Activated CD8-positive, alpha-beta T cell treated with anti-CD3 and anti-CD28 coated beads for 36 hours (primary cell): ENCODE results near the gene CDK16. TPM values are rescaled to one million over a fixed set of nuclear protein-coding genes. Genes with fewer than 3 reads are reported as not detected.

Experiments used
- ATAC-seq: fragments of 200-7000 bp; cut with Tn5 transposase; one replicate; pipeline ENCODE4 v1.10.0; 2021; ENCODE audit warnings: mild to moderate bottlenecking, moderate library complexity
- CTCF ChIA-PET: fragments of 350-600 bp; sonication (Branson Sonifier 250); formaldehyde crosslinking; loops from one replicate; lab custom pipeline; 2021; ENCODE audit warnings: antibody characterized with exemption; lab: Charles Lee
- POLR2A ChIA-PET: fragments of 350-600 bp; sonication (Branson Sonifier 250); formaldehyde crosslinking; loops from one replicate; lab custom pipeline; 2021; ENCODE audit warnings: antibody characterized with exemption; lab: Charles Lee
- DNase-seq: peaks from one replicate; pipeline ENCODE4 v3.0.0-alpha.2; 2020
- H3K27ac Mint-ChIP-seq: one replicate; pipeline ENCODE4 v1.8.0; 2021; ENCODE audit warnings: mild to moderate bottlenecking, mixed read lengths
- H3K27me3 Mint-ChIP-seq: one replicate; pipeline ENCODE4 v1.8.0; 2021; ENCODE audit warnings: mixed read lengths
- H3K36me3 Mint-ChIP-seq: one replicate; pipeline ENCODE4 v1.8.0; 2021; ENCODE audit warnings: low read depth, mixed read lengths
- H3K4me1 Mint-ChIP-seq: one replicate; pipeline ENCODE4 v1.8.0; 2021; ENCODE audit warnings: low read depth, mixed read lengths
- H3K4me3 Mint-ChIP-seq: one replicate; pipeline ENCODE4 v1.8.0; 2021; ENCODE audit warnings: mild to moderate bottlenecking, moderate library complexity, mixed read lengths
- H3K9me3 Mint-ChIP-seq: one replicate; pipeline ENCODE4 v1.8.0; 2021; ENCODE audit warnings: mixed read lengths
- intact Hi-C: fragments of 100-400 bp; cut with micrococcal nuclease; formaldehyde crosslinking; loops from one replicate; pipeline ENCODE4 v1.10.0; 2022
- total RNA-seq, 2 experiments: library from RNA; stranded (reverse); gene quantifications; one replicate each; pipeline ENCODE4 v1.2.3, GENCODE V29; 2021
- TF ChIP-seq, protein P1 (sequence below): fragments of 200-600 bp; IDR thresholded peaks from one replicate; pipeline ENCODE4 v1.8.0; 2022; ENCODE audit warnings: antibody characterized with exemption, mild to moderate bottlenecking

CDK16 gene
- 10 to 100 TPM; 56.1 to 61.3 TPM for total RNA-seq

DNA sequence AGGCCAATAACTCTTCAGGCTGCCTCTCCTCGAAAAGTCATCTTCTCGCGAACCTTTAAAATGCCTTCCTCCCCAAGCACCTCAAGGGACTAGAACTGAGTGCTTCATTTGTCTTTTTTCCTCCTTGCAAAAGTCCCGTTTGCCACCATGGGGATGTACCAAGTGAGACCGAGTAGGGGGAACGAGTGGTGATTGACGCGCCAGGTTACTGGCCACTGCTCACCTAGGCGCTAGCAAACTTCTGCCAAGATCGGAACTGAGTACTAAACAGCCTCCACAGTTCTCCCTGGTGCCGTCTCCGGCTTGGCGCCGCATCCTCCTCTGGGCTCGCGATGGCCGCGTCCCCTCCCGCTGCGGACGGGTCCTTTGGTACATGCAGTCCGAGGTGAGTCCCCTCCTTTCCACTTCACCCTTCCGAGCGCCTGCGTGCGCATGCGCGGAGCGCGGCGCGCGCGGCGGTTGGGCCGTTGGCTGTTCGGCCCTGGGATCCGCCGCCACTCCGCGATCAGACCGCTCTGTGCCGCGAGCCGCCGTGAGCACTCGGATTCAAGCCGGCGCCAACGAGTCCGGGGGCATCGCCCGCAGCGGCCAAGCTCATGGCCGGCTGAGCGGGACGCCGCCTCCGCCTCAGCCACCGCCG lies at the start of gene CDK16:
Gene CDK16, plus strand, starts transcription at position 402 of the 640 bp plus-strand sequence. CDS start 4,877 bp downstream, outside the sequence.
- POLR2A ChIA-PET: interaction anchor here (0.7 to 6.9 kb wide), 7 partner anchors 10 to 352 kb away, joined by 3 to 42 read pairs (median 4); partner anchors contain the start of genes NDUFB11, RBM10 and USP11
- CTCF ChIA-PET: interaction anchor here (1.0 to 1.1 kb wide), 3 partner anchors 17 to 166 kb away, joined by 3 read pairs; no protein-coding TSS in a partner anchor

GRCh38 chrX:47169273-47169672 lies 49.2 kb upstream of the CDK16 start:
- DNase-seq: no peak
- peaks cover 16% of the 10 kb centered on the region for H3K36me3 Mint-ChIP-seq
- POLR2A ChIA-PET: no interaction called here

More for the DNA sequence above, at the start of gene CDK16:
- Mint-ChIP-seq H3K36me3 (peaks cover 41% of the 10 kb centered on the region), H3K27me3 (no peaks in the 10 kb centered on the region), H3K27ac (peak within 1 kb of the TSS; percentile 99), H3K9me3 (no peaks in the 10 kb centered on the region), H3K4me3 (peak within 1 kb of the TSS; percentile 93), H3K4me1 (peaks cover 43% of the 10 kb centered on the region)
- TF ChIP-seq, protein P1, sequence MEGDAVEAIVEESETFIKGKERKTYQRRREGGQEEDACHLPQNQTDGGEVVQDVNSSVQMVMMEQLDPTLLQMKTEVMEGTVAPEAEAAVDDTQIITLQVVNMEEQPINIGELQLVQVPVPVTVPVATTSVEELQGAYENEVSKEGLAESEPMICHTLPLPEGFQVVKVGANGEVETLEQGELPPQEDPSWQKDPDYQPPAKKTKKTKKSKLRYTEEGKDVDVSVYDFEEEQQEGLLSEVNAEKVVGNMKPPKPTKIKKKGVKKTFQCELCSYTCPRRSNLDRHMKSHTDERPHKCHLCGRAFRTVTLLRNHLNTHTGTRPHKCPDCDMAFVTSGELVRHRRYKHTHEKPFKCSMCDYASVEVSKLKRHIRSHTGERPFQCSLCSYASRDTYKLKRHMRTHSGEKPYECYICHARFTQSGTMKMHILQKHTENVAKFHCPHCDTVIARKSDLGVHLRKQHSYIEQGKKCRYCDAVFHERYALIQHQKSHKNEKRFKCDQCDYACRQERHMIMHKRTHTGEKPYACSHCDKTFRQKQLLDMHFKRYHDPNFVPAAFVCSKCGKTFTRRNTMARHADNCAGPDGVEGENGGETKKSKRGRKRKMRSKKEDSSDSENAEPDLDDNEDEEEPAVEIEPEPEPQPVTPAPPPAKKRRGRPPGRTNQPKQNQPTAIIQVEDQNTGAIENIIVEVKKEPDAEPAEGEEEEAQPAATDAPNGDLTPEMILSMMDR: no peak
- ATAC-seq (peak; percentile 30), DNase-seq (peak; percentile 63)
- intact Hi-C loops: no loop called here

GRCh38 chrX:47169726-47170515 lies 48.6 kb upstream of the CDK16 start:
- ATAC-seq: no peak
- no peak for DNase-seq
- H3K36me3 Mint-ChIP-seq: peaks cover 10% of the 10 kb centered on the region
- ChIA-PET CTCF (no interaction called here), POLR2A (interaction anchor here (0.9 kb wide), 1 partner anchor 38 kb away, joined by 4 read pairs; no protein-coding TSS in a partner anchor)
- no peak overlapping the region for H3K27ac Mint-ChIP-seq
- H3K4me1 Mint-ChIP-seq: peaks cover 9% of the 10 kb centered on the region
- intact Hi-C loops: no loop called here
- no peaks in the 10 kb centered on the region for H3K9me3 Mint-ChIP-seq
- TF ChIP-seq, protein P1: no peak
- no peak overlapping the region for H3K4me3 Mint-ChIP-seq
- no peaks in the 10 kb centered on the region for H3K27me3 Mint-ChIP-seq

More at GRCh38 chrX:47169273-47169672, 49.2 kb upstream of the CDK16 start:
- H3K4me1 Mint-ChIP-seq: peaks cover 11% of the 10 kb centered on the region
- no peak overlapping the region for H3K4me3 Mint-ChIP-seq
- TF ChIP-seq, protein P1: no peak
- CTCF ChIA-PET: no interaction called here
- intact Hi-C loops: no loop called here
- no peaks in the 10 kb centered on the region for H3K27me3 Mint-ChIP-seq
- no peaks in the 10 kb centered on the region for H3K9me3 Mint-ChIP-seq
- no peak overlapping the region for H3K27ac Mint-ChIP-seq
- ATAC-seq: no peak

GRCh38 chrX:47170861-47171692 lies 47.4 kb upstream of the CDK16 start:
- ATAC-seq (no peak), DNase-seq (no peak)
- H3K27me3 Mint-ChIP-seq: no peaks in the 10 kb centered on the region
- peaks cover 10% of the 10 kb centered on the region for H3K36me3 Mint-ChIP-seq
- H3K9me3 Mint-ChIP-seq: no peaks in the 10 kb centered on the region
- ChIA-PET CTCF (no interaction called here), POLR2A (interaction anchor here (0.9 kb wide), 1 partner anchor 37 kb away, joined by 4 read pairs; no protein-coding TSS in a partner anchor)
- TF ChIP-seq, protein P1: no peak
- peaks cover 9% of the 10 kb centered on the region for H3K4me1 Mint-ChIP-seq
- intact Hi-C loops: no loop called here
- no peak overlapping the region for H3K4me3 Mint-ChIP-seq
- no peak overlapping the region for H3K27ac Mint-ChIP-seq
